Cortex of kidney (tissue), 1 donor: ENCODE data around the gene TRNP1.
A peak's percentile ranks its signal among the peaks of the same experiment; 100 is the strongest.
"Not testable (repeated sequence)": the region's sequence is repeated elsewhere in the genome, so short reads cannot be mapped to it uniquely, and the experiment has no call there.

ENCODE experiments used
- DNase-seq: peaks from one replicate; lab custom pipeline; 2025; lab: John Stamatoyannopoulos, UW

The TRNP1 gene

GRCh38 chr1:26993237-26994019 is at the start of gene TRNP1:
Gene TRNP1 (plus strand): TSS chr1:26993692. CDS start chr1:26993787, 95 bp downstream.
- no peak for DNase-seq

GRCh38 chr1:26945138-26945537 is 48.4 kb upstream of the TRNP1 start:
- no peak for DNase-seq

GRCh38 chr1:26945728-26946127 is 47.8 kb upstream of the TRNP1 start:
- no peak for DNase-seq

- no peak for DNase-seq
These were observed 47.2 kb upstream of the TRNP1 start for GRCh38 chr1:26946270-26946669.

GRCh38 chr1:26948725-26949057 is 44.8 kb upstream of the TRNP1 start:
- DNase-seq, result not testable (repeated sequence)

- DNase-seq, result no peak
These were observed 44.1 kb upstream of the TRNP1 start for GRCh38 chr1:26949266-26949925.

GRCh38 chr1:26949926-26950319 is 43.6 kb upstream of the TRNP1 start:
- DNase-seq, result no peak

GRCh38 chr1:26950602-26951001 is 42.9 kb upstream of the TRNP1 start:
- DNase-seq, result no peak

GRCh38 chr1:26951216-26951615 is 42.3 kb upstream of the TRNP1 start:
- no peak for DNase-seq

GRCh38 chr1:26951821-26952497 is 41.5 kb upstream of the TRNP1 start:
- DNase-seq, result no peak

- no peak for DNase-seq
These were observed 40.1 kb upstream of the TRNP1 start for GRCh38 chr1:26953374-26953773.

GRCh38 chr1:26956321-26956720 is 37.2 kb upstream of the TRNP1 start:
- no peak for DNase-seq

- DNase-seq, result no peak
These were observed 36.2 kb upstream of the TRNP1 start for GRCh38 chr1:26957306-26957705.

GRCh38 chr1:26959270-26959669 is 34.2 kb upstream of the TRNP1 start:
- DNase-seq, result no peak

- DNase-seq, result peak; percentile 34
These were observed 33.5 kb upstream of the TRNP1 start, which contains the start of gene KDF1 for GRCh38 chr1:26959722-26960624. Gene KDF1 (minus strand): TSS chr1:26960468. CDS start chr1:26952380, 8,088 bp downstream.

- no peak for DNase-seq
These were observed 32.9 kb upstream of the TRNP1 start for GRCh38 chr1:26960625-26960966.

- DNase-seq, result no peak
These were observed 31.7 kb upstream of the TRNP1 start for GRCh38 chr1:26961826-26962225.

- DNase-seq, result no peak
These were observed 28.3 kb upstream of the TRNP1 start for GRCh38 chr1:26965213-26965612.

GRCh38 chr1:26965628-26966027 is 27.9 kb upstream of the TRNP1 start:
- DNase-seq, result no peak

GRCh38 chr1:26970810-26971209 is 22.7 kb upstream of the TRNP1 start:
- DNase-seq, result no peak

GRCh38 chr1:26971590-26971989 is 21.9 kb upstream of the TRNP1 start:
- DNase-seq, result no peak

GRCh38 chr1:26972390-26972789 is 21.1 kb upstream of the TRNP1 start:
- DNase-seq, result no peak
